ENCODE data around the gene YAF2. TPM values are rescaled to one million over a fixed set of nuclear protein-coding genes. Genes with fewer than 3 reads are reported as not detected.

YAF2 gene
- total RNA-seq (29.2 and 29.5 TPM in 2 replicates), polyA plus RNA-seq (4.6 and 6.9 TPM in 2 replicates), polyA minus RNA-seq (12.8 and 16.6 TPM in 2 replicates), Bru-seq, nascent RNA (percentile 82 among the genes with signal in this experiment), BruChase-seq, experiment 1, labeled RNA remaining after a 6-hour chase (percentile 68 among the genes with signal in this experiment), BruChase-seq, experiment 2, labeled RNA remaining after a 2-hour chase (percentile 70 among the genes with signal in this experiment)
- polyA plus RNA-seq (2011; cell fraction: cytosol; rRNA removed), result 6.8 and 7.8 TPM in 2 replicates
- polyA plus RNA-seq (2011; cell fraction: nucleus; rRNA removed), result 22.1 and 24.6 TPM in 2 replicates
- polyA plus RNA-seq (2012), result 13.6 and 16.5 TPM in 2 replicates
- polyA minus RNA-seq (2011; cell fraction: cytosol; rRNA and poly(A)+ RNA removed), result 16.3 TPM
- 42.2 and 43.5 TPM in 2 replicates for polyA minus RNA-seq (2011; cell fraction: nucleus; rRNA and poly(A)+ RNA removed)
- long read RNA-seq, full-length matches to known transcripts, result 29 of 37 reads
- long read RNA-seq, partial matches to known transcripts, result 3 of 37 reads
- long read RNA-seq, other reads (novel, unspliced or antisense), result 5 of 37 reads

- intact Hi-C loops (cut with micrococcal nuclease), result loop anchor here (1.0 to 10.0 kb wide), 5 partner anchors 86 to 1099 kb away; partner anchors contain the start of gene GXYLT1
- BruUV-seq (replicated peaks), result no TSS peak
- Histone ChIP-seq H4K20me1 (replicated peaks; ENCODE audit: control insufficient read depth, extremely low read depth, insufficient read depth, low read length) (no peaks in the 10 kb centered on the region), H3K27ac (ENCODE audit: insufficient read depth, low read depth, low read length) (peak within 1 kb of the TSS; percentile 89), H3K4me2 (ENCODE audit: insufficient read depth, low read length) (peak within 1 kb of the TSS; percentile 95), H3K36me3 (ENCODE audit: control insufficient read depth in 2 of 2, extremely low read depth in 1 of 2, insufficient read depth in 2 of 2, low read length in 2 of 2) (no peaks in the 10 kb centered on the region), H3K9me1 (replicated peaks; ENCODE audit: control insufficient read depth, extremely low read depth, insufficient read depth, low read length) (no peaks in the 10 kb centered on the region), H3K4me3 (replicated peaks in 1 of 3; ENCODE audit: insufficient read depth in 1 of 3, low read depth in 1 of 3, low read length in 3 of 3) (peak within 1 kb of the TSS; percentile 65 to 98 (median 70)), H2AFZ (ENCODE audit: low read depth, low read length) (peak within 1 kb of the TSS; percentile 85), H3K27me3 (ENCODE audit: control insufficient read depth in 2 of 2, insufficient read depth in 2 of 2, low read length in 2 of 2) (no peaks in the 10 kb centered on the region), H3K79me2 (ENCODE audit: control insufficient read depth, insufficient read depth, low read length) (peaks cover 21% of the 10 kb centered on the region), H3K9me3 (replicated peaks; ENCODE audit: control insufficient read depth, insufficient read depth, low read length) (no peaks in the 10 kb centered on the region), H3K4me1 (ENCODE audit: control insufficient read depth, extremely low read depth, insufficient read depth, low read length) (peaks cover 13% of the 10 kb centered on the region), H3K9ac (replicated peaks; ENCODE audit: extremely low read depth, insufficient read depth, low read length) (peak within 1 kb of the TSS; percentile 92)
- ChIA-PET CTCF (no interaction called here), POLR2A (no interaction called here)
- TF ChIP-seq MYC (IDR thresholded peaks at IDR 0.05; ENCODE audit: low read depth, low read length) (no peak), POLR2A (IDR thresholded peaks at IDR 0.05; ENCODE audit: low read depth, low read length) (no peak), MAX (IDR thresholded peaks at IDR 0.05; ENCODE audit: insufficient read depth, insufficient read length) (peak; percentile 84)
- FAIRE-seq (peak; percentile 70), DNase-seq (ENCODE audit: low read depth, low spot score) (peak; percentile 82)
- dilution Hi-C loops (cut with MboI; ENCODE audit: extremely low pct_ligation_motif_present, low sequenced_read_pairs), result no loop called here
Observed at GRCh38 chr12:42238240-42239140, at the start of gene YAF2. TSS of gene YAF2 (minus strand) at chr12:42238248. CDS start at chr12:42238180, 68 bp downstream.

- no peaks in the 10 kb centered on the region for H3K9me1 ChIP-seq (replicated peaks; ENCODE audit: control insufficient read depth, extremely low read depth, insufficient read depth, low read length)
- intact Hi-C loops (cut with micrococcal nuclease), result no loop called here
- DNase-seq (ENCODE audit: low read depth, low spot score), result no peak
- dilution Hi-C loops (cut with MboI; ENCODE audit: extremely low pct_ligation_motif_present, low sequenced_read_pairs), result no loop called here
- no peaks in the 10 kb centered on the region for H4K20me1 ChIP-seq (replicated peaks; ENCODE audit: control insufficient read depth, extremely low read depth, insufficient read depth, low read length)
- TF ChIP-seq EZH2 (IDR thresholded peaks at IDR 0.05; ENCODE audit: borderline replicate concordance, low read depth, low read length, severe bottlenecking), result no peak
- no peak for TF ChIP-seq POLR2A (IDR thresholded peaks at IDR 0.05; ENCODE audit: low read depth, low read length)
- no peak for TF ChIP-seq GATA2 (IDR thresholded peaks at IDR 0.05; ENCODE audit: insufficient read depth, insufficient read length, low read depth, low read length)
- TF ChIP-seq JUN (IDR thresholded peaks at IDR 0.05; ENCODE audit: borderline replicate concordance, insufficient read depth, insufficient read length, low read depth), result no peak
- no peak for TF ChIP-seq MAX (IDR thresholded peaks at IDR 0.05; ENCODE audit: insufficient read depth, insufficient read length)
- no peak for TF ChIP-seq CTCF (IDR thresholded peaks at IDR 0.05; ENCODE audit: extremely low read depth in 1 of 2, insufficient read depth in 1 of 2, low read depth in 1 of 2, low read length in 2 of 2)
- no peak for TF ChIP-seq POLR2AphosphoS5 (IDR thresholded peaks at IDR 0.05; ENCODE audit: insufficient read depth, low read depth, low read length)
- TF ChIP-seq FOS (IDR thresholded peaks at IDR 0.05; ENCODE audit: borderline replicate concordance, insufficient read depth, low read length), result no peak
- no peak for TF ChIP-seq MYC (IDR thresholded peaks at IDR 0.05; ENCODE audit: low read depth, low read length)
- ChIA-PET POLR2A (no interaction called here), CTCF (interaction anchor here (0.6 to 1.2 kb wide), 2 partner anchors 10 to 18 kb away, joined by 3 to 5 read pairs; no protein-coding TSS in a partner anchor)
- H3K27me3 ChIP-seq (ENCODE audit: control insufficient read depth in 2 of 2, insufficient read depth in 2 of 2, low read length in 2 of 2), result peaks cover 5 to 7% of the 10 kb centered on the region in 2 experiments
- H2AFZ ChIP-seq (ENCODE audit: low read depth, low read length), result no peak overlapping the region
- H3K9me3 ChIP-seq (replicated peaks; ENCODE audit: control insufficient read depth, insufficient read depth, low read length), result no peaks in the 10 kb centered on the region
- no peaks in the 10 kb centered on the region for H3K79me2 ChIP-seq (ENCODE audit: control insufficient read depth, insufficient read depth, low read length)
- no peak overlapping the region for H3K27ac ChIP-seq (ENCODE audit: insufficient read depth, low read depth, low read length)
- no peaks in the 10 kb centered on the region for H3K4me1 ChIP-seq (ENCODE audit: control insufficient read depth, extremely low read depth, insufficient read depth, low read length)
- no peak overlapping the region for H3K4me3 ChIP-seq (replicated peaks in 1 of 3; ENCODE audit: insufficient read depth in 1 of 3, low read depth in 1 of 3, low read length in 3 of 3)
- H3K9ac ChIP-seq (replicated peaks; ENCODE audit: extremely low read depth, insufficient read depth, low read length), result no peak overlapping the region
- no peaks in the 10 kb centered on the region for H3K36me3 ChIP-seq (ENCODE audit: control insufficient read depth in 2 of 2, extremely low read depth in 1 of 2, insufficient read depth in 2 of 2, low read length in 2 of 2)
- no TSS peak for BruUV-seq (replicated peaks)
- H3K4me2 ChIP-seq (ENCODE audit: insufficient read depth, low read length), result no peak overlapping the region
- FAIRE-seq, result no peak
Observed at GRCh38 chr12:42286741-42287140, 48.7 kb upstream of the YAF2 start.
